Right atrium auricular region (tissue), 2 donors: ENCODE data around the gene ENTPD6. TPM values are rescaled to one million over a fixed set of nuclear protein-coding genes. Genes with fewer than 3 reads are reported as not detected.

ENCODE experiments used
- DNase-seq: peaks from one replicate; pipeline ENCODE4 v3.0.0-alpha.2; 2019; ENCODE audit warnings: low spot score
- H3K27ac ChIP-seq, 2 donors: fragments of 200-600 bp; sonication (generic); 1 replicate in 1 of 2; 2 replicates in 1 of 2; pipeline ENCODE4 v1.5.1; 2016 to 2019
- H3K27me3 ChIP-seq, 2 donors: fragments of 200-600 bp; sonication (generic); one replicate each; pipeline versions ENCODE4 v1.5.1 to v1.6.0; 2017 to 2019
- H3K36me3 ChIP-seq: fragments of 200-600 bp; sonication (generic); one replicate; pipeline ENCODE4 v1.5.1; 2016
- H3K4me1 ChIP-seq, 2 donors: fragments of 200-600 bp; sonication (generic); one replicate each; pipeline versions ENCODE4 v1.5.1 to v1.6.0; 2017 to 2019
- H3K4me3 ChIP-seq, 2 donors: fragments of 200-600 bp; sonication (generic); 1 replicate in 1 of 2; 2 replicates in 1 of 2; pipeline ENCODE4 v1.5.1; 2017 to 2019; ENCODE audit warnings: mild to moderate bottlenecking in 1 of 2, moderate library complexity in 1 of 2
- H3K9me3 ChIP-seq, 2 donors: fragments of 200-600 bp; sonication (generic); one replicate each; pipeline ENCODE4 v1.5.1; 2019
- total RNA-seq, 2 donors: library from RNA; depleted of rRNA; stranded (reverse); fragments of >200 nt; gene quantifications; one replicate each; pipeline ENCODE4 v1.1.0, GENCODE V29; 2016
- TF ChIP-seq, protein P1 (sequence below), 2 donors: fragments of 200-600 bp; sonication (generic); IDR thresholded peaks; one replicate each; pipeline ENCODE4 v1.5.1; 2019; ENCODE audit warnings: antibody characterized with exemption in 2 of 2

ENTPD6 gene
- total RNA-seq, 2 donors from 2014 or later, result 75.9 to 116 TPM

DNA sequence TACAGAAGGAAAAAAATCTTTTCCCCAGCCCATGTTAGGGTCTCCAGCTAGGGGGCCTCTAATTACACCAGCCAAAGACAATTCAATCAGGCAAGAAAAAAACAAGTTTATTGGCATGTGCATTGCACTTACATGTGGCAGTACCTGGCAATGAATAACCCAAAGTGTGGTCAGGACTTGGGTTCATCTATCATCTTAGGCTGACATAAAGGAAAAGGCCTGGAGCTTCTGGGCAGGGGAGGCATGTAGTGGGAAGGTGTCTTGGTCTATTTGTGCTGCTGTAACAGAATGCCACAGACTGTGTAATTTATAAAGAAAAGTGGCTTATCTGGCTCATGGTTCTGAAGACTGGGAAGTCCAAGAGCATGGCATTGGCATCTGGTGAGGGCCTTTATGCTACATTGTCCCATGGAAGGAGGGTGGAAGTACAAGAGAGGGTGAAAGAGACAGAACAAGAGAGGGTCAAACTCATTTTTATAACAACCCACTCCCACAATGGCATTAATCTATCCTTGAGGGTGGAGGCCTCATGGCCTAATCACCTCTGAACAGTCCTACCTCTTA, 48.0 kb downstream of the ENTPD6 start:
- TF ChIP-seq, protein P1, sequence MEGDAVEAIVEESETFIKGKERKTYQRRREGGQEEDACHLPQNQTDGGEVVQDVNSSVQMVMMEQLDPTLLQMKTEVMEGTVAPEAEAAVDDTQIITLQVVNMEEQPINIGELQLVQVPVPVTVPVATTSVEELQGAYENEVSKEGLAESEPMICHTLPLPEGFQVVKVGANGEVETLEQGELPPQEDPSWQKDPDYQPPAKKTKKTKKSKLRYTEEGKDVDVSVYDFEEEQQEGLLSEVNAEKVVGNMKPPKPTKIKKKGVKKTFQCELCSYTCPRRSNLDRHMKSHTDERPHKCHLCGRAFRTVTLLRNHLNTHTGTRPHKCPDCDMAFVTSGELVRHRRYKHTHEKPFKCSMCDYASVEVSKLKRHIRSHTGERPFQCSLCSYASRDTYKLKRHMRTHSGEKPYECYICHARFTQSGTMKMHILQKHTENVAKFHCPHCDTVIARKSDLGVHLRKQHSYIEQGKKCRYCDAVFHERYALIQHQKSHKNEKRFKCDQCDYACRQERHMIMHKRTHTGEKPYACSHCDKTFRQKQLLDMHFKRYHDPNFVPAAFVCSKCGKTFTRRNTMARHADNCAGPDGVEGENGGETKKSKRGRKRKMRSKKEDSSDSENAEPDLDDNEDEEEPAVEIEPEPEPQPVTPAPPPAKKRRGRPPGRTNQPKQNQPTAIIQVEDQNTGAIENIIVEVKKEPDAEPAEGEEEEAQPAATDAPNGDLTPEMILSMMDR (IDR thresholded peaks at IDR 0.05), result no peak
- no peaks in the 10 kb centered on the region for H3K9me3 ChIP-seq
- no peak overlapping the region for H3K4me3 ChIP-seq
- H3K27ac ChIP-seq, result no peak overlapping the region
- no peaks in the 10 kb centered on the region for H3K36me3 ChIP-seq
- no peaks in the 10 kb centered on the region for H3K27me3 ChIP-seq
- H3K4me1 ChIP-seq, result peaks cover 0 to 21% of the 10 kb centered on the region in 2 donors
- DNase-seq, result no peak

DNA sequence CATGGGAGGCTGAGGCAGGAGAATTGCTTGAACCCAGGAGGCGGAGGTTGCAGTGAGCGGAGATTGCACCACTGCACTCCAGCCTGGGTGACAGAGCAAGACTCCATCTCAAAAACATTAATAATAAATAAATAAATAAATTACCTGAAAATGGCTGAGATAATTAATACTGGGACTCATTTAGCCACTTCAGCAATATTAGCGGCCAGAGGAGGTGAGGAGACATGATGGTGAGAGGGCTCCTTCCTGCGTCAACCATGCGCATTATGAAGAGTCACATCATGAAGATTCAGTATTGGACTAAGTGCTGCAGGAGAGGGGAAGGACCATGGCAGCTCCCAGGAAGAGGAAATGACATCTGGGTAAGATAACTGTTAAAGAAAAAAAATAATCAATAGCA, 49.5 kb downstream of the ENTPD6 start:
- Histone ChIP-seq H3K9me3 (no peaks in the 10 kb centered on the region), H3K27ac (no peak overlapping the region), H3K27me3 (no peaks in the 10 kb centered on the region), H3K36me3 (no peaks in the 10 kb centered on the region), H3K4me1 (peaks cover 0 to 29% of the 10 kb centered on the region in 2 donors), H3K4me3 (no peak overlapping the region)
- TF ChIP-seq, protein P1 (IDR thresholded peaks at IDR 0.05), result no peak
- DNase-seq, result peak; percentile 32

DNA sequence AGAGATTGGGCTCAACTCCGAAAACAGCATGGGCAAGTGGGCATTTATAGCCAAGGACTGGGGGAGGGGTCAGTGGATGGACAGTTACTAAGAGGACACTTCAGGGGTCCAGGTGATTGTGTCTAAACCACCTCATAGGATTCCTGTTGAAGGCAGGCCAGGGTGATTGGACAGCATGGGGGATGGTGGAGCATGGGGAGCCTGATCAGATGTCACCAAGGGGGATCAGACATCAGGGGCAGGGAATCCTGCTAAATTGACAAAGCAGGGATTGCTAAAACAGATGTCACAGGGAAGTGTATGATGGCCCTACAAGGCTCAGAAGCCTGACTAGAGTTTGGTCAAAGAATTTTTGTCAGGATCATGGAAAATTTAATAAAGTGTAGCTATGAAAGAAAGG, 49.9 kb downstream of the ENTPD6 start:
- DNase-seq, result no peak
- TF ChIP-seq, protein P1 (IDR thresholded peaks at IDR 0.05), result no peak
- H3K4me1 ChIP-seq, result peaks cover 0 to 34% of the 10 kb centered on the region in 2 donors
- H3K4me3 ChIP-seq, result no peak overlapping the region
- H3K27ac ChIP-seq, result no peak overlapping the region
- H3K36me3 ChIP-seq, result no peaks in the 10 kb centered on the region
- H3K27me3 ChIP-seq, result no peaks in the 10 kb centered on the region
- no peaks in the 10 kb centered on the region for H3K9me3 ChIP-seq

DNA sequence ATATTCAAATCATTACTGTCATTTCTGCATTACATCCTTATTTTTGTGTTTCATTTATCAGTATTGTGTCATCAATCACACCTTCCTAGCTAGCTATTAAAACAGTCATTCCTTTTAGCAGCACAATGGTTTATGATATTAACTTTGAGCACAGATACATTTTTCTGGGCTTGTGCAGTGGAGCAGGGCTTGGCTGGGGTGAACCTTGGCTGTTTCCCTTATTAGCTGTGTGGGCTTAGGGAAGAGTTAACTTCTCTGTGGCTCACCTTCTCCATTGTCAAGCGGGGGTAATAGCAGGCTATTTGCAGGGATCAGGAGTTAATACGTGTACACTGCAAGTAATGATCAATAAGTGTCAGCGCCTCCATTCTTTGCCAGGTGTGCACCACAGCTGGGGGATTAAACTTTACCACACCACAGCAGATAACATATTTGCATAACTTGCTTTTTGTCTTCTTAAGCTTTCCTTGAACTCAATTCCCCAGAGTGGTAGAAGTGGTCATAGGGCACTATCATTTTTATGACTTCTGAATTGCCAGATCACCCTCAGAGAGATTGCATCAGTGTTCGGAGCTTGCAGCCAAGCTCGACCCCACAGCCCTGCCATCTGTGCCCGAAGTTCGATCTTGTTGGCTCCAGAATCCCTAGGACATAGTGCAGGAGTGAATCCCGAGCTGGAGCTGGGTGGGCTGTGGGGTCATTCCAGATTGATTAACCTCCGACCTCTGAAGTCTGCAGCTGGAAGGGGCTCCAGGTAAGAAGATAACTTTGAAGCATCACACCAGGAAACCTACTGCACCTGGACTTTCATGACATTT, 50.9 kb downstream of the ENTPD6 start:
- peak overlapping the region; percentile 85 to 92 for H3K4me3 ChIP-seq
- TF ChIP-seq, protein P1 (IDR thresholded peaks at IDR 0.05), result no peak
- H3K27ac ChIP-seq, result peak overlapping the region; percentile 96 to 97

DNA sequence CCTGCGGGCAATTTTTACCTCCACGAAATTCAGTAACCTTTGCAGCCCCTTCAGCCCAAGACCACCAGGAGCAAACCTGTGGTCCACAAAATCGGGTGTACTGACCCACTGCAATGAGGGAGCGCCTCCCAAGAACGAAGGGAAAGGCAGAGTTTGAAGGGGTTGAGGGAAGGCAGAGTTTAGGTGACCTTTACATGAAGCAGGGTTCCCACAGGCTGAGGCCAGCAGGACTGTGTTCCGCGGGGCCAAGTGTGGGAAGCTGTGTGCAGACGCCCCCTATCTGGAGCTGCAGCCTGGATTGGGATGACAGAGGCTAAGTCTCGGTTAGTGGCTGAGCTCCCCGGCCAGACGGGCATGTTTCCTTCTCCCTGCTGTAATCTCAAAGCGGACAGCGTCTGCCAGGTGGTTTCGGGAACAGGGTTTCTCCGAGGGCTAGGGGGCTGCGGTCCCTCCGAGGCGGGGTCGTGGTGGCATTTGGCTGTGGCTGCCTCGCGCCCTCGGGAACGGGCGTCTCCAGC, 51.5 kb downstream of the ENTPD6 start:
- no peaks in the 10 kb centered on the region for H3K9me3 ChIP-seq

More for the DNA sequence above, 50.9 kb downstream of the ENTPD6 start:
- no peaks in the 10 kb centered on the region for H3K27me3 ChIP-seq
- H3K4me1 ChIP-seq, result peaks cover 0 to 43% of the 10 kb centered on the region in 2 donors
- peak; percentile 54 for DNase-seq
- no peaks in the 10 kb centered on the region for H3K9me3 ChIP-seq
- H3K36me3 ChIP-seq, result no peaks in the 10 kb centered on the region

More for the DNA sequence above, 51.5 kb downstream of the ENTPD6 start:
- Histone ChIP-seq H3K4me3 (peak overlapping the region; percentile 85 to 92), H3K4me1 (peaks cover 0 to 49% of the 10 kb centered on the region in 2 donors), H3K27me3 (no peaks in the 10 kb centered on the region), H3K36me3 (no peaks in the 10 kb centered on the region), H3K27ac (peak overlapping the region; percentile 96 to 97)
- peak; percentile 81 for DNase-seq
- TF ChIP-seq, protein P1 (IDR thresholded peaks at IDR 0.05), result peak in 1 of 2 donors; percentile 78
